ENCODE results near the gene ZC3HAV1. TPM values are rescaled to one million over a fixed set of nuclear protein-coding genes. Genes with fewer than 3 reads are reported as not detected.

ZC3HAV1 gene
- total RNA-seq, 1 donor from 2014 or later: 42.7 TPM

- DNase-seq (ENCODE audit: extremely low spot score, unreplicated experiment): no peak
- H3K27ac Mint-ChIP-seq (ENCODE audit: unreplicated experiment): no peak overlapping the region
- no peaks in the 10 kb centered on the region for H3K9me3 Mint-ChIP-seq (ENCODE audit: unreplicated experiment)
- TF ChIP-seq, protein P1, sequence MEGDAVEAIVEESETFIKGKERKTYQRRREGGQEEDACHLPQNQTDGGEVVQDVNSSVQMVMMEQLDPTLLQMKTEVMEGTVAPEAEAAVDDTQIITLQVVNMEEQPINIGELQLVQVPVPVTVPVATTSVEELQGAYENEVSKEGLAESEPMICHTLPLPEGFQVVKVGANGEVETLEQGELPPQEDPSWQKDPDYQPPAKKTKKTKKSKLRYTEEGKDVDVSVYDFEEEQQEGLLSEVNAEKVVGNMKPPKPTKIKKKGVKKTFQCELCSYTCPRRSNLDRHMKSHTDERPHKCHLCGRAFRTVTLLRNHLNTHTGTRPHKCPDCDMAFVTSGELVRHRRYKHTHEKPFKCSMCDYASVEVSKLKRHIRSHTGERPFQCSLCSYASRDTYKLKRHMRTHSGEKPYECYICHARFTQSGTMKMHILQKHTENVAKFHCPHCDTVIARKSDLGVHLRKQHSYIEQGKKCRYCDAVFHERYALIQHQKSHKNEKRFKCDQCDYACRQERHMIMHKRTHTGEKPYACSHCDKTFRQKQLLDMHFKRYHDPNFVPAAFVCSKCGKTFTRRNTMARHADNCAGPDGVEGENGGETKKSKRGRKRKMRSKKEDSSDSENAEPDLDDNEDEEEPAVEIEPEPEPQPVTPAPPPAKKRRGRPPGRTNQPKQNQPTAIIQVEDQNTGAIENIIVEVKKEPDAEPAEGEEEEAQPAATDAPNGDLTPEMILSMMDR (IDR thresholded peaks at IDR 0.05): no peak
- peaks cover 41% of the 10 kb centered on the region for H3K36me3 Mint-ChIP-seq (ENCODE audit: unreplicated experiment)
- H3K4me3 Mint-ChIP-seq (ENCODE audit: unreplicated experiment): no peak overlapping the region
- no peaks in the 10 kb centered on the region for H3K27me3 Mint-ChIP-seq (ENCODE audit: unreplicated experiment)
- no peaks in the 10 kb centered on the region for H3K4me1 Mint-ChIP-seq (ENCODE audit: unreplicated experiment)
Observed at GRCh38 chr7:139043823-139044812, 65.4 kb downstream of the ZC3HAV1 start.

GRCh38 chr7:139041378-139042085 lies 68.0 kb downstream of the ZC3HAV1 start:
- H3K36me3 Mint-ChIP-seq (ENCODE audit: unreplicated experiment): peaks cover 23% of the 10 kb centered on the region
- DNase-seq (ENCODE audit: extremely low spot score, unreplicated experiment): no peak
- no peak overlapping the region for H3K4me3 Mint-ChIP-seq (ENCODE audit: unreplicated experiment)
- H3K4me1 Mint-ChIP-seq (ENCODE audit: unreplicated experiment): no peaks in the 10 kb centered on the region
- H3K27ac Mint-ChIP-seq (ENCODE audit: unreplicated experiment): no peak overlapping the region
- TF ChIP-seq, protein P1 (IDR thresholded peaks at IDR 0.05): no peak
- H3K9me3 Mint-ChIP-seq (ENCODE audit: unreplicated experiment): no peaks in the 10 kb centered on the region
- peaks cover 12% of the 10 kb centered on the region for H3K27me3 Mint-ChIP-seq (ENCODE audit: unreplicated experiment)

GRCh38 chr7:139038691-139039090 lies 70.8 kb downstream of the ZC3HAV1 start:
- peaks cover 4% of the 10 kb centered on the region for H3K36me3 Mint-ChIP-seq (ENCODE audit: unreplicated experiment)
- H3K27me3 Mint-ChIP-seq (ENCODE audit: unreplicated experiment): peaks cover 12% of the 10 kb centered on the region
- H3K9me3 Mint-ChIP-seq (ENCODE audit: unreplicated experiment): no peaks in the 10 kb centered on the region
- H3K27ac Mint-ChIP-seq (ENCODE audit: unreplicated experiment): no peak overlapping the region
- no peak for DNase-seq (ENCODE audit: extremely low spot score, unreplicated experiment)
- no peaks in the 10 kb centered on the region for H3K4me1 Mint-ChIP-seq (ENCODE audit: unreplicated experiment)
- H3K4me3 Mint-ChIP-seq (ENCODE audit: unreplicated experiment): no peak overlapping the region
- TF ChIP-seq, protein P1 (IDR thresholded peaks at IDR 0.05): no peak

- Mint-ChIP-seq H3K27ac (ENCODE audit: unreplicated experiment) (no peak overlapping the region), H3K36me3 (ENCODE audit: unreplicated experiment) (no peaks in the 10 kb centered on the region), H3K27me3 (ENCODE audit: unreplicated experiment) (peaks cover 12% of the 10 kb centered on the region), H3K4me3 (ENCODE audit: unreplicated experiment) (no peak overlapping the region), H3K9me3 (ENCODE audit: unreplicated experiment) (no peaks in the 10 kb centered on the region), H3K4me1 (ENCODE audit: unreplicated experiment) (no peaks in the 10 kb centered on the region)
- DNase-seq (ENCODE audit: extremely low spot score, unreplicated experiment): no peak
- TF ChIP-seq, protein P1 (IDR thresholded peaks at IDR 0.05): no peak
Observed at GRCh38 chr7:139036901-139037300, 72.6 kb downstream of the ZC3HAV1 start.

All from osteocyte (in vitro differentiated cells).